Muscle layer of colon (tissue), 2 donors: ENCODE results near the gene TNNT1.

Experiments used
- H3K27ac ChIP-seq: one replicate; pipeline ENCODE4 v1.7.0; 2013; ENCODE audit warnings: low read depth, mild to moderate bottlenecking, low read length, moderate library complexity
- H3K27me3 ChIP-seq, 2 donors: one replicate each; pipeline ENCODE4 v1.7.0; 2013; ENCODE audit warnings: low read length in 2 of 2, mild to moderate bottlenecking in 2 of 2; ENCODE audit not compliant: insufficient read depth in 2 of 2, control insufficient read depth in 1 of 2
- H3K36me3 ChIP-seq: one replicate; pipeline ENCODE4 v1.7.0; 2013; ENCODE audit warnings: mild to moderate bottlenecking, low read length; ENCODE audit not compliant: insufficient read depth
- H3K4me1 ChIP-seq: one replicate; pipeline ENCODE4 v1.7.0; 2013; ENCODE audit warnings: mild to moderate bottlenecking, low read length; ENCODE audit not compliant: insufficient read depth
- H3K4me3 ChIP-seq, 2 donors: one replicate each; pipeline ENCODE4 v1.7.0; 2013; ENCODE audit warnings: low read length in 2 of 2, low read depth in 1 of 2, mild to moderate bottlenecking in 1 of 2, moderate library complexity in 1 of 2
- H3K9ac ChIP-seq: one replicate; pipeline ENCODE4 v1.7.0; 2013; ENCODE audit warnings: low read length
- H3K9me3 ChIP-seq: one replicate; pipeline ENCODE4 v1.7.0; 2013; ENCODE audit warnings: mild to moderate bottlenecking, low read length
- donor health status: abdominal sarcoma.
- donor health status: Adenocarcinoma of cecum.

TNNT1 gene

GRCh38 chr19:55149078-55150003 lies at the start of gene TNNT1:
Gene TNNT1 (minus strand): TSS chr19:55149206. CDS start chr19:55147157, 2,049 bp downstream.
- Histone ChIP-seq H3K4me3 (no peak within 1 kb of the TSS), H3K9me3 (no peaks in the 10 kb centered on the region), H3K27me3 (peaks cover 32 to 71% of the 10 kb centered on the region in 2 donors), H3K36me3 (no peaks in the 10 kb centered on the region), H3K4me1 (no peaks in the 10 kb centered on the region), H3K9ac (no peak within 1 kb of the TSS), H3K27ac (no peak within 1 kb of the TSS)

- Histone ChIP-seq H3K27me3 (no peaks in the 10 kb centered on the region), H3K9me3 (no peaks in the 10 kb centered on the region), H3K27ac (no peak overlapping the region)
Observed at GRCh38 chr19:55198651-55199050, 49.6 kb upstream of the TNNT1 start.

GRCh38 chr19:55197528-55197927 lies 48.5 kb upstream of the TNNT1 start:
- Histone ChIP-seq H3K9me3 (no peaks in the 10 kb centered on the region), H3K36me3 (no peaks in the 10 kb centered on the region), H3K27me3 (no peaks in the 10 kb centered on the region), H3K9ac (no peak overlapping the region), H3K4me3 (no peak overlapping the region), H3K4me1 (no peaks in the 10 kb centered on the region), H3K27ac (no peak overlapping the region)

More at GRCh38 chr19:55198651-55199050, 49.6 kb upstream of the TNNT1 start:
- H3K9ac ChIP-seq: no peak overlapping the region
- H3K36me3 ChIP-seq: no peaks in the 10 kb centered on the region
- no peaks in the 10 kb centered on the region for H3K4me1 ChIP-seq
- no peak overlapping the region for H3K4me3 ChIP-seq

GRCh38 chr19:55196803-55197202 lies 47.8 kb upstream of the TNNT1 start:
- Histone ChIP-seq H3K9ac (no peak overlapping the region), H3K27me3 (no peaks in the 10 kb centered on the region), H3K36me3 (no peaks in the 10 kb centered on the region), H3K4me3 (no peak overlapping the region), H3K27ac (no peak overlapping the region), H3K9me3 (no peaks in the 10 kb centered on the region), H3K4me1 (no peaks in the 10 kb centered on the region)

DNA sequence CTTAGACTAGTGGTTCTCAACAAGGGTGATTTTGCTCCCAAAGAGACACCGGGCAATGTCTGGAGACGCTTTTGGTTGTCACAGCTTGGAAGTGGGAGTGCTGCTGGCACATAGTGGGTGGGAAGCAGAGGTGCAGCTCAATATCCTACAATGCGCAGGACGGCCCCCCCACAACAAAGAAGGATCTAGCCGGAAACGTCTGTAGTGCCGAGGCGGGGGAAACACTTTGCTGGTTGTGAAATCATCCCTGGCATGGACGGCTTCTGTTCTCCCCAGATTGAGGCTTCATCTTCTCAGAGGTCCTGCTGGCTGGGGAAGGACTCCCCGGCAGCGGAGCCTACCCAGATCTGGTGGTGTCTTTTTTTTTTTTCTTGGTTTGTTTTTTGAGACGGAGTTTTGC lies 44.5 kb upstream of the TNNT1 start:
- Histone ChIP-seq H3K9ac (no peak overlapping the region), H3K9me3 (no peaks in the 10 kb centered on the region), H3K27me3 (no peaks in the 10 kb centered on the region), H3K4me1 (no peaks in the 10 kb centered on the region), H3K36me3 (no peaks in the 10 kb centered on the region), H3K27ac (no peak overlapping the region), H3K4me3 (no peak overlapping the region)

DNA sequence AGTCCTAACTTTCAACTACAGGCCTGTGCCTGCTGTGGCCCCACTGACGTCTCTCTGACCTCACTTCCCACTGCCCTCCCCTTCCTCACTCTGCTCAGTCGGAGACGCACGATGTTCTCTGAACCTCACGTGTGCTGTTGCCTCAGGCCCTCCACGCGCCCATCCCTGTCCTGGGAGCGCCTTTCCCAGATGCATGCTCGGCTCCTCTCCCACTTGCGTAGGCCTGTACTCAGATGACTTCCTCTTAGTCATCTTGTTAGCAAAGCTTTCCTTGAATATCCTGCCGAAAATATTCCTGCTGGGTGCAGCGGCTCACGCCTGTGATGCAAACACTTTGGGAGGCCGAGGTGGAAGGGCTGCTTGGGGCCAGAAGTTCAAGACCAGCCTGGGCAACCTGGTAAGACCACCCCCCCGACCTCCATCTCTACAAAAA lies 40.4 kb upstream of the TNNT1 start:
- no peaks in the 10 kb centered on the region for H3K9me3 ChIP-seq
- no peaks in the 10 kb centered on the region for H3K4me1 ChIP-seq
- H3K36me3 ChIP-seq: no peaks in the 10 kb centered on the region
- H3K27me3 ChIP-seq: no peaks in the 10 kb centered on the region
- no peak overlapping the region for H3K9ac ChIP-seq
- no peak overlapping the region for H3K4me3 ChIP-seq
- H3K27ac ChIP-seq: no peak overlapping the region

DNA sequence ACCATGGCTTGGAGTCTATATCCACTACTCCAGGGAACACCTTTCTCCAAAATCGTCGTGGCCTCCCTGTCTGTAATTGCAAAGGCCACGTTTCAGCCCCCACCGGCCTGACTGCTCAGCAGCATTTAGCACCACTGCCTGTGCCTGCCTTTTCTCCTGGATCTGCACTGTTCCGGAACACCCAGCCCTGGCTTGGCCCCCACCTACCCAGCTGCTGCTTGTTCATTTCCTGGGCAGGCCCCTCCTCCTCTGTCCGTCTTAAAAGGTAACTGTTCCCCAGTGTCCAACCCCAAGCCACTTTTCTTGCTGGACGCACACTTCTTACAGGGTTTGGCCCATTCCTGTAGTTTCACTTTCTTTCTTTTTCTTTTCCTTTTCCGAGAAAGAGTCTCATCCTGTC lies 39.6 kb upstream of the TNNT1 start:
- Histone ChIP-seq H3K27me3 (no peaks in the 10 kb centered on the region), H3K9me3 (no peaks in the 10 kb centered on the region), H3K4me3 (no peak overlapping the region), H3K9ac (no peak overlapping the region), H3K27ac (no peak overlapping the region), H3K36me3 (no peaks in the 10 kb centered on the region), H3K4me1 (no peaks in the 10 kb centered on the region)

DNA sequence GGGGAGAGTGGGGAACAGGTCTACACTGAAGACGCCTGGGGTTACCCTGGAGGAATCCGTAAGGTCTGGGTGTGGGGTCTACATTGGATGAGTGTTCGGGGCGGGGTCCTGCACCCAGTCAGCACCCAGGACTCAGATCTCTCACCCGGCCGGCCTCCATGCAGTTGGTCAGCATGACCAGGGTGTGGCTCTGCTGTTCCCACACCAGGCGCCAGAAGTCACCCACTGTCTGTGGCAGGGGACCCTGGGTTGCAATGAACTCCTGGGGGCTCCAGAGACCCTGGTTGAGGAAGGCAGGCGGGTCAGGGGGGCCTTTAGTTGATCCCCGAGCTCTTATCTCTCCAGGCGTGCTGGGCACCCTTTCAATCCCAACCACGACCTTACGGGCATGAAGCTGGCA lies 37.1 kb upstream of the TNNT1 start:
- Histone ChIP-seq H3K27ac (no peak overlapping the region), H3K36me3 (no peaks in the 10 kb centered on the region), H3K9me3 (no peaks in the 10 kb centered on the region), H3K9ac (no peak overlapping the region), H3K4me1 (no peaks in the 10 kb centered on the region), H3K4me3 (no peak overlapping the region), H3K27me3 (peaks cover 7 to 10% of the 10 kb centered on the region in 2 donors)

GRCh38 chr19:55181740-55182139 lies 32.7 kb upstream of the TNNT1 start:
- no peaks in the 10 kb centered on the region for H3K9me3 ChIP-seq

DNA sequence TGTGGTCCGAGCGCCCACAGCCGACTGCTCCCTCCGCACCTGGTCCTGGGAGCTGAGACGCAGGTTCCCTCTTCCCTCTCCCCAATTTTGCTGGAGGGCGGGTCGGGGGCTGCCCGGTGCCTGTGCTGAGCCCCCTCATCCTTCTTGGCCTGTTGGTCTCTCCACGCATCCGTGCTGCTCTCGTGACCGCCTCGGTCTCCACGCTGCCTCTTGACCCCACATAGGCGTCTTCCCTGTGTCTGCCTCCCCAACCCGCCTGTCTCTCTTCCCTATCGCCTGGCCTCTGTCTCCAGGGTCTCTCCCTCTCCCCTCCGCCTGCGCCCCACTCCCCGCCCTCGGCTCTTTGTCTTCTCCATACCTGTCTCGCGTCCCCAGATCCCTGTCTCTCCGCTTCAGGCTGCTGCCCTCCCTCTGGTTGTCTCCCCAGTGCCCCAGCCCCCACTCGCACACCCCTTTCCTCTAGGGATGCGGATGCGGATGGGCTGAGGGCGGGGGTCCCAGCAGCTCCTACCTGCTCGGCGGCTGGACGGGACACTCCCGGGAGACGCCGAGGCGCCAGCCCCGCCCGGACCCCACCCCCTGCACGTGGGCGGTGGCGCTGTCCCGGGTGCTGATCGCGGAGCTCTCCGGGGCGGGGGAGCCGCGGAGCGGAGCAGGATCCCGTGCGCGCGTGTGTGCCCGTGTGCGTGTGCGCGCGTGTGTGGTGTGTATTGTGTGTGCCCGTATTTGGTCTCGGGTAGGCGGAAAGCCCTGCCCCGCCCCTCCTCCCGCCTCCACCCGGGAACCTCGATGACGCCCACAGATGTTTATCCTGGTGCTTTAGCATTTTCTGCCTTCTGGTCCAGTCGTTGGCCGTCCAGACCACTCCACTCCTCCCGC lies 30.8 kb upstream of the TNNT1 start, which contains the start of gene SYT5:
Gene SYT5, minus strand, starts transcription at position 684 of the 879 bp plus-strand sequence. CDS start 1,248 bp downstream, outside the sequence.
- Histone ChIP-seq H3K9ac (no peak within 1 kb of the TSS), H3K36me3 (no peaks in the 10 kb centered on the region), H3K27ac (no peak within 1 kb of the TSS), H3K4me1 (peaks cover 11% of the 10 kb centered on the region), H3K27me3 (peaks cover 61 to 72% of the 10 kb centered on the region in 2 donors), H3K4me3 (no peak within 1 kb of the TSS), H3K9me3 (no peaks in the 10 kb centered on the region)

More at GRCh38 chr19:55181740-55182139, 32.7 kb upstream of the TNNT1 start:
- Histone ChIP-seq H3K4me1 (peaks cover 11% of the 10 kb centered on the region), H3K4me3 (no peak overlapping the region), H3K27ac (no peak overlapping the region), H3K27me3 (peaks cover 42 to 53% of the 10 kb centered on the region in 2 donors), H3K36me3 (no peaks in the 10 kb centered on the region), H3K9ac (no peak overlapping the region)
